H9 (cell line): ENCODE data around the gene PRAC2. TPM values are rescaled to one million over a fixed set of nuclear protein-coding genes. Genes with fewer than 3 reads are reported as not detected.

ENCODE experiments used
- DNase-seq: peaks from one replicate; pipeline ENCODE4 v3.0.0-alpha.2; 2017
- H2AFZ ChIP-seq: one replicate; pipeline ENCODE4 v1.6.1; 2013; ENCODE audit warnings: mild to moderate bottlenecking, low read length, control low read depth, moderate library complexity
- H2AK5ac ChIP-seq: 2 replicates; pipeline ENCODE4 v1.6.1; 2013; ENCODE audit warnings: low read length, control low read depth, mixed read lengths; ENCODE audit not compliant: insufficient read length
- H2BK120ac ChIP-seq: one replicate; pipeline ENCODE4 v1.6.1; 2013; ENCODE audit warnings: low read depth, mild to moderate bottlenecking, low read length, control low read depth, inconsistent platforms; ENCODE audit not compliant: poor library complexity, severe bottlenecking
- H2BK12ac ChIP-seq: 2 replicates; pipeline ENCODE4 v1.6.1; 2013; ENCODE audit warnings: low read length, control low read depth, mixed read lengths, low read depth; ENCODE audit not compliant: insufficient read length
- H2BK15ac ChIP-seq: 2 replicates; pipeline ENCODE4 v1.6.1; 2013; ENCODE audit warnings: low read depth, low read length, control low read depth
- H2BK20ac ChIP-seq: one replicate; pipeline ENCODE4 v1.6.1; 2013; ENCODE audit warnings: low read depth, mild to moderate bottlenecking, low read length, control low read depth, inconsistent platforms; ENCODE audit not compliant: poor library complexity, severe bottlenecking
- H2BK5ac ChIP-seq: 2 replicates; pipeline ENCODE4 v1.6.1; 2013; ENCODE audit warnings: low read length, control low read depth, mixed read lengths; ENCODE audit not compliant: insufficient read length
- H3K14ac ChIP-seq: 2 replicates; pipeline ENCODE4 v1.6.1; 2013; ENCODE audit warnings: low read length, control low read depth; ENCODE audit not compliant: insufficient read depth
- H3K18ac ChIP-seq: 2 replicates; pipeline ENCODE4 v1.6.1; 2013; ENCODE audit warnings: low read depth, mild to moderate bottlenecking, mixed read lengths, low read length, control low read depth; ENCODE audit not compliant: insufficient read length
- H3K23ac ChIP-seq: 2 replicates; pipeline ENCODE4 v1.6.1; 2013; ENCODE audit warnings: low read length, control low read depth, mixed read lengths, low read depth; ENCODE audit not compliant: insufficient read length
- H3K23me2 ChIP-seq: 2 replicates; pipeline ENCODE4 v1.6.1; 2013; ENCODE audit warnings: low read depth, mild to moderate bottlenecking, mixed read lengths, low read length, control low read depth; ENCODE audit not compliant: insufficient read length, poor library complexity, severe bottlenecking
- H3K27ac ChIP-seq: 2 replicates; pipeline ENCODE4 v1.5.1; 2013; ENCODE audit warnings: low read length, control low read depth, mixed read lengths, low read depth; ENCODE audit not compliant: insufficient read length
- H3K27me3 ChIP-seq: 2 replicates; pipeline ENCODE4 v1.6.1; 2013; ENCODE audit warnings: low read length, control low read depth, inconsistent platforms; ENCODE audit not compliant: insufficient read depth
- H3K4ac ChIP-seq: 2 replicates; pipeline ENCODE4 v1.6.1; 2013; ENCODE audit warnings: low read depth, mild to moderate bottlenecking, control low read depth, inconsistent platforms, low read length, moderate library complexity
- H3K4me1 ChIP-seq: 2 replicates; pipeline ENCODE4 v1.6.1; 2013; ENCODE audit warnings: low read length, control low read depth, inconsistent platforms; ENCODE audit not compliant: insufficient read depth
- H3K4me2 ChIP-seq: 2 replicates; pipeline ENCODE4 v1.6.1; 2013; ENCODE audit warnings: low read length, control low read depth, mixed read lengths; ENCODE audit not compliant: insufficient read length, insufficient read depth
- H3K56ac ChIP-seq: 2 replicates; pipeline ENCODE4 v1.6.1; 2013; ENCODE audit warnings: low read depth, mild to moderate bottlenecking, mixed read lengths, low read length, control low read depth; ENCODE audit not compliant: insufficient read length
- H3K79me1 ChIP-seq: 2 replicates; pipeline ENCODE4 v1.6.1; 2013; ENCODE audit warnings: low read depth, mild to moderate bottlenecking, moderate library complexity, low read length, control low read depth, inconsistent platforms; ENCODE audit not compliant: insufficient read depth, poor library complexity, severe bottlenecking
- H3K79me2 ChIP-seq: 2 replicates; pipeline ENCODE4 v1.6.1; 2013; ENCODE audit warnings: low read length, control low read depth, inconsistent platforms; ENCODE audit not compliant: insufficient read depth
- H3K9ac ChIP-seq: 2 replicates; pipeline ENCODE4 v1.6.1; 2013; ENCODE audit warnings: low read length, control low read depth, mixed read lengths; ENCODE audit not compliant: insufficient read length; ENCODE audit errors: extremely low read depth
- H3K9me3 ChIP-seq: one replicate; pipeline ENCODE4 v1.6.1; 2013; ENCODE audit warnings: low read depth, low read length, inconsistent platforms; ENCODE audit not compliant: control insufficient read depth
- H3T11ph ChIP-seq: one replicate; pipeline ENCODE4 v1.6.1; 2013; ENCODE audit warnings: mild to moderate bottlenecking, low read length, control low read depth, inconsistent platforms
- H4K20me1 ChIP-seq: one replicate; pipeline ENCODE4 v1.6.1; 2013; ENCODE audit not compliant: control insufficient read depth, insufficient read length, insufficient read depth
- H4K5ac ChIP-seq: 2 replicates; pipeline ENCODE4 v1.6.1; 2013; ENCODE audit warnings: low read depth, mild to moderate bottlenecking, mixed read lengths, low read length, control low read depth; ENCODE audit not compliant: insufficient read length
- H4K8ac ChIP-seq: replicated peaks from 2 replicates; pipeline ENCODE4 v1.6.1; 2013; ENCODE audit warnings: low read length, control low read depth, mixed read lengths, low read depth; ENCODE audit not compliant: insufficient read length
- H4K91ac ChIP-seq: 2 replicates; pipeline ENCODE4 v1.6.1; 2013; ENCODE audit warnings: low read depth, mild to moderate bottlenecking, moderate library complexity, mixed read lengths, low read length, control low read depth; ENCODE audit not compliant: insufficient read length
- H3K27ac Mint-ChIP-seq, 3 experiments: 2 replicates in 2 of 3; 3 replicates in 1 of 3; pipeline ENCODE4 v1.8.0; 2020 to 2021; ENCODE audit warnings: mixed read lengths in 3 of 3, mild to moderate bottlenecking in 1 of 3, moderate library complexity in 1 of 3
- H3K27me3 Mint-ChIP-seq: 2 replicates; pipeline ENCODE4 v1.8.0; 2021; ENCODE audit warnings: low read depth, mild to moderate bottlenecking, moderate library complexity, mixed read lengths
- H3K36me3 Mint-ChIP-seq, 3 experiments: 2 replicates in 2 of 3; 3 replicates in 1 of 3; pipeline ENCODE4 v1.8.0; 2020 to 2021; ENCODE audit warnings: low read depth in 3 of 3, mixed read lengths in 3 of 3; ENCODE audit not compliant: insufficient read depth in 1 of 3
- H3K4me1 Mint-ChIP-seq, 2 experiments: 2 replicates each; pipeline ENCODE4 v1.8.0; 2020; ENCODE audit warnings: mixed read lengths in 2 of 2
- H3K4me3 Mint-ChIP-seq, 2 experiments: 2 replicates in 1 of 2; 3 replicates in 1 of 2; pipeline ENCODE4 v1.8.0; 2020 to 2021; ENCODE audit warnings: mild to moderate bottlenecking in 2 of 2, mixed read lengths in 2 of 2, moderate library complexity in 1 of 2
- H3K9me3 Mint-ChIP-seq, 2 experiments: 2 replicates in 1 of 2; 3 replicates in 1 of 2; pipeline ENCODE4 v1.8.0; 2020; ENCODE audit warnings: mild to moderate bottlenecking in 2 of 2, mixed read lengths in 2 of 2, moderate library complexity in 1 of 2
- CTCF ChIP-seq: fragments of 200-600 bp; sonication (generic); conservative IDR thresholded peaks from 3 replicates; pipeline ENCODE4 v1.8.0; 2021; ENCODE audit warnings: antibody characterized with exemption, mild to moderate bottlenecking
- WGBS: extraction: QIAGEN DNeasy Blood & Tissue Kit; methylation state at CpG from one replicate; pipeline ENCODE4 v1.1.7; 2013; ENCODE audit warnings: missing lambda C conversion rate, low lambda C conversion rate, mixed read lengths; ENCODE audit not compliant: insufficient read length; ENCODE audit errors: extremely low coverage; 5-methylcytosine and 5-hydroxymethylcytosine counted together
- total RNA-seq: library from RNA; stranded (reverse); gene quantifications from 2 replicates; pipeline ENCODE4 v1.2.1, GENCODE V29; 2021

Gene PRAC2
- total RNA-seq, 1 experiment from 2014 or later = not detected

- H3K79me1 ChIP-seq = no peaks in the 10 kb centered on the region
- H2BK5ac ChIP-seq = no peak overlapping the region
- no peaks in the 10 kb centered on the region; a peak in 1 of 7 replicates for H3K36me3 Mint-ChIP-seq
- no peak overlapping the region for H3K27ac ChIP-seq
- H3K27ac Mint-ChIP-seq = no peak overlapping the region
- H3K9me3 Mint-ChIP-seq = peaks cover 0 to 5% of the 10 kb centered on the region in 2 experiments; a peak in 2 of 5 replicates
- no peak overlapping the region for H3K23ac ChIP-seq
- H2BK12ac ChIP-seq = no peak overlapping the region
- H2BK20ac ChIP-seq = no peak overlapping the region
- H3K18ac ChIP-seq = no peak overlapping the region
- peaks cover 94% of the 10 kb centered on the region for H3K27me3 ChIP-seq
- H3K23me2 ChIP-seq = no peaks in the 10 kb centered on the region
- no peak overlapping the region for H2BK120ac ChIP-seq
- no peak overlapping the region for H2BK15ac ChIP-seq
- H4K8ac ChIP-seq = no peak overlapping the region
- H3K9me3 ChIP-seq = no peaks in the 10 kb centered on the region
- no peak overlapping the region for H3K4me3 Mint-ChIP-seq
- no peak overlapping the region for H4K5ac ChIP-seq
- no peak for DNase-seq
- H2AK5ac ChIP-seq = no peak overlapping the region
- H4K91ac ChIP-seq = no peak overlapping the region
- no peaks in the 10 kb centered on the region for H4K20me1 ChIP-seq
- no peak overlapping the region for H3K14ac ChIP-seq
- TF ChIP-seq CTCF = no peak
- no peaks in the 10 kb centered on the region for H3K4me1 ChIP-seq
- no peak overlapping the region for H3T11ph ChIP-seq
- peaks cover 5 to 8% of the 10 kb centered on the region in 2 experiments for H3K4me1 Mint-ChIP-seq
- H3K27me3 Mint-ChIP-seq = peaks cover 99% of the 10 kb centered on the region
- H2AFZ ChIP-seq = no peak overlapping the region
- H3K9ac ChIP-seq = no peak overlapping the region
- H3K56ac ChIP-seq = no peak overlapping the region
- no peak overlapping the region for H3K4ac ChIP-seq
- WGBS = no CpG with 5 or more reads among the region's 22 CpGs
- no peaks in the 10 kb centered on the region for H3K79me2 ChIP-seq
- H3K4me2 ChIP-seq = no peak overlapping the region
Measured at GRCh38 chr17:48753794-48754499, 31.0 kb downstream of the PRAC2 start.
